ENCODE data around the gene MLC1. TPM values are rescaled to one million over a fixed set of nuclear protein-coding genes. Genes with fewer than 3 reads are reported as not detected.

The MLC1 gene
- total RNA-seq, 4 donors from 2014 or later = not detected

DNA sequence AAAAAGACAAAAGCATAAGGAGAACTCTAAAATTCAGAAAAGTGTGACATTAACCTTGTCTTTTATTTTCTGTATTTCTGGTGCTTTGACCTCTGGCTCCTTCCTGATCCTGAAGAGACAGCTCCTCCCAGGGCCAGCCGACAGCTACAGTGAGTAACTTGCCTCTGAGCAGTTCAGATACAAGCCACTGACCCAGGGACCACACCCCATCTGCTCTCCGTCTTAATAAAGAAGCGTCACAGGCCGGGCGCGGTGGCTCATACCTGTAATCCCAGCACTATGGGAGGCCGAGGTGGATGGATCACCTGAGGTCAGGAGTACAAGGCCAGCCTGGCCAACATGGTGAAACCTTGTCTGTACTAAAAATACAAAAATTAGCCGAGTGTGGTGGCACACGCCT lies 6.5 kb downstream of the MLC1 start:
- Histone ChIP-seq H3K27me3 (no peaks in the 10 kb centered on the region), H3K27ac (no peak overlapping the region), H3K4me3 (no peak overlapping the region), H3K4me1 (no peaks in the 10 kb centered on the region), H3K9me3 (no peaks in the 10 kb centered on the region), H3K36me3 (no peaks in the 10 kb centered on the region)
- TF ChIP-seq, protein P1, sequence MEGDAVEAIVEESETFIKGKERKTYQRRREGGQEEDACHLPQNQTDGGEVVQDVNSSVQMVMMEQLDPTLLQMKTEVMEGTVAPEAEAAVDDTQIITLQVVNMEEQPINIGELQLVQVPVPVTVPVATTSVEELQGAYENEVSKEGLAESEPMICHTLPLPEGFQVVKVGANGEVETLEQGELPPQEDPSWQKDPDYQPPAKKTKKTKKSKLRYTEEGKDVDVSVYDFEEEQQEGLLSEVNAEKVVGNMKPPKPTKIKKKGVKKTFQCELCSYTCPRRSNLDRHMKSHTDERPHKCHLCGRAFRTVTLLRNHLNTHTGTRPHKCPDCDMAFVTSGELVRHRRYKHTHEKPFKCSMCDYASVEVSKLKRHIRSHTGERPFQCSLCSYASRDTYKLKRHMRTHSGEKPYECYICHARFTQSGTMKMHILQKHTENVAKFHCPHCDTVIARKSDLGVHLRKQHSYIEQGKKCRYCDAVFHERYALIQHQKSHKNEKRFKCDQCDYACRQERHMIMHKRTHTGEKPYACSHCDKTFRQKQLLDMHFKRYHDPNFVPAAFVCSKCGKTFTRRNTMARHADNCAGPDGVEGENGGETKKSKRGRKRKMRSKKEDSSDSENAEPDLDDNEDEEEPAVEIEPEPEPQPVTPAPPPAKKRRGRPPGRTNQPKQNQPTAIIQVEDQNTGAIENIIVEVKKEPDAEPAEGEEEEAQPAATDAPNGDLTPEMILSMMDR (IDR thresholded peaks at IDR 0.05) = no peak
- no peak for TF ChIP-seq POLR2A (IDR thresholded peaks at IDR 0.05)
- DNase-seq = peak in 1 of 3 donors; percentile 62

DNA sequence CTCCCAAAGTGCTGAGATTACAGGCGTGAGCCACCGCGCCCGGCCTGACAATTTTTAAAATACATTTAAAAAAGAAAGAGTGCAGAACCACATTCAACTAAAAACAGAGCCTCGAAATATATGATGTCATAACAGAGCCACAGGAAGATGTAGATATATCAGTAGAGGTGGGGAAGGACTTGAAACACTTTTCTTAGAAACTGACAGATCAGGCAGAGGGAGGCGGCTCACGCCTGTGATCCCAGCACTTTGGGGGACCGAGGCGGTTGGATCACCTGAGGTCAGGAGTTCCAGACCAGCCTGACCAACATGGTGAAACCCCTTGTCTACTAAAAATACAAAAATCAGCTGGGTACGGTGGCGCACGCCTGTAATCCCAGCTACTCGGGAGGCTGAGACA lies 7.0 kb downstream of the MLC1 start:
- Histone ChIP-seq H3K9me3 (no peaks in the 10 kb centered on the region), H3K27me3 (no peaks in the 10 kb centered on the region), H3K4me3 (no peak overlapping the region), H3K27ac (no peak overlapping the region), H3K4me1 (no peaks in the 10 kb centered on the region), H3K36me3 (no peaks in the 10 kb centered on the region)
- TF ChIP-seq POLR2A (IDR thresholded peaks at IDR 0.05) = no peak
- TF ChIP-seq, protein P1 (IDR thresholded peaks at IDR 0.05) = no peak
- no peak for DNase-seq

DNA sequence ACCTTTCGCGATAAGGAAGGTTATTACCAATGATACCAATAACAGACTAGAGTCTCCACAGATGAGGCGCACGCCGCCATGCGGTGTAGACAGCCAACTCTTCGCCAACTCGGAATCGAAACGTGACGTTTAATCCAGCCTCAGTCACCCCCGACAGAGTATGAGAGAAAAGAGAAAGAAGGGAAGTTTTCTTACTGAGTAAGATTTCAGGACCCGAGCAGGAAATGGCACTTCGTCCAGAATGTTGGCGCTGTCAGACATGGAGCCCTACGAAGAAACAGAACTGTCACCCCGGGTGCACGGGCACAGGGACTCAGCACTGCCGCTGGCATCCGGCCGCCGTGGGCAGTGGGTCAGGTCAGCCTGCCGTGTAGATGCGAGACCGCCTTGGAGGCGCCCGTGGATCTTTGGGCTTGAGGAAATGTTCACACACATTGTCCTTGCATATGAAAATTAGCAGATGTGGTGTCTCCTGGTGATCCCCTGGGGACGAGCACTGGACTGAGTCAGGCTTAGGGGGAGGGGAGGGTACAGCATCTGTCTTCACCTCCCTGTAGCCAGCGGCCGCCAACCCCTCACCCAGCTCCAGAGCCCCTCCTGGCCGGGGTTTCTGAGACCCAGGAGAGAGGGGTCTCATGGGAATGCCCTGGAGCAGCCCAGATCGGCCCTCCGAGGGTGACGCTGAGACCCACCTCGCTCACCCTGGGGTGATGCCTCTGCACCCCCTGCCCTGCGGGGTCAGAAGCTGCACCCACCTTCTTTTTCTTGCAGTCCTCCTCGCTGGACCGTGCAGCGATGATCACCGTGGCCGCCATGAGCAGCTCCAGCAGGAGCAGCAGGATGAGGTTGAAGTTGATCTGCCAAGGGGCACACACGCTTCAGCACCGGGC lies 8.3 kb downstream of the MLC1 start:
- no peaks in the 10 kb centered on the region for H3K36me3 ChIP-seq
- DNase-seq = no peak
- no peak overlapping the region for H3K27ac ChIP-seq
- no peaks in the 10 kb centered on the region for H3K9me3 ChIP-seq
- H3K27me3 ChIP-seq = no peaks in the 10 kb centered on the region
- no peak for TF ChIP-seq POLR2A (IDR thresholded peaks at IDR 0.05)
- TF ChIP-seq, protein P1 (IDR thresholded peaks at IDR 0.05) = no peak
- H3K4me3 ChIP-seq = no peak overlapping the region
- no peaks in the 10 kb centered on the region for H3K4me1 ChIP-seq

DNA sequence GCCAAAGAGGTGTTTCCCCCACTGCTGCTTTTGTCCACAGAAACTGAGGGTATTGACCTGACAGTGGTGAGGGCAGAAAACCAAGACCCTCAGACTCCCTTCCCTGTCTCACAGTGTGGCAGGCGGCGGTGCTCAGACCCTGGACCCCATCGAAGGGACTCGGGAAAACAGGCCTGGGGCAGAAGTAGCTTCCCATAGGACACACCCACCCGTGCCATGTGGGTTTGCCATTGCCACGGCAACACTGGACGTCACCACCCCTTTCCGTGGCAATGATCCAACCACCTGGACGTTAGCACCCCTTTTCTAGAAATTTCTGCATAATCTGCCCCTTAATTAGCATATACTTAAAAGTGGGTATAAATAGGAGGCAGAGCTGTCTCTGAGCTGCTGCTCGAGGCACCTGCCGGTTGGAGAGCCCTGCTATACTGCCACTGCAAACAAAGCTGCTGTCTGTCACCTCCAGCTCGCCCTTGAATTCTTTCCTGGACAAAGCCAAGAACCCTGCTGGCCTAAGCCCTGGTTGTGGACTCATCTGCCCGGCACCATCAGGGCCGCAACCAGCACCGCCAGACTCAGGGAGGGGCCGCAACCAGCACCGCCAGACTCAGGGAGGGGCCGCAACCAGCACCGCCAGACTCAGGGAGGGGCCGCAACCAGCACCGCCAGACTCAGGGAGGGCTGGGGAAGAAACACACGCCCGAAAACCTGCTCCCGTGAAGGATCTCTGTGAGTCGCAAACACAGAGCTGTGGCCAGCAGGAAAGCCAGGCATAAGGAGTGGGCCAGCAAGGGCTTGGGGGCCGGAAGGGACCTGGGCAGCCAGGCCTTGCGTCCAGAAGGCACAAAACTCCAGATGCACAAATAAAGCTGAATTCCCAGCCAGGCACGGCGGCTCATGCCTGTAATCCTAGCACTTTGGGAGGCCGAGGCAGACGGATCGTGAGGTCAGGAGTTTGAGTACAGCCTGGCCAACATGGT lies 10.4 kb downstream of the MLC1 start:
- Histone ChIP-seq H3K9me3 (no peaks in the 10 kb centered on the region), H3K4me3 (no peak overlapping the region), H3K27me3 (no peaks in the 10 kb centered on the region), H3K4me1 (no peaks in the 10 kb centered on the region), H3K36me3 (no peaks in the 10 kb centered on the region), H3K27ac (no peak overlapping the region)
- no peak for DNase-seq
- no peak for TF ChIP-seq POLR2A (IDR thresholded peaks at IDR 0.05)
- TF ChIP-seq, protein P1 (IDR thresholded peaks at IDR 0.05) = no peak

DNA sequence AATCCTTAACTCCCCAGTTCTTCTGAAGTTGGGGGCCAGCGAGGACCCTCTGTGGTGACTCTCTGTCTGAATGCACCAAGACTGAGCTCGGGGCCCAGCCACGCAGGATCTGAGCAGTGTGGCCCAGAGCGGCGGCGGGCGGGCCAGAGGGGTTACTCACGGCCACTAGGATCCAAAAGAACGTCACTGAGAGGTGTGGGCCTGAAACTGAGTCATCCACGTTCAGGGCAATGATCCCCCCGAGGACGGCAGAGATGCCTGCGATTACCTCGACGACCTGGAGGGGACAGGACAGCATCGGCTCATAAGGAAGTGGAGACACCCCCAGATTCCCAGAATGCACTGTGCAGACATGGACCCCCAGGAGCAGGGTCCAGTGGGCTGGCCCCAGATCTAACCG lies 11.2 kb downstream of the MLC1 start:
- DNase-seq = no peak
- Histone ChIP-seq H3K27ac (no peak overlapping the region), H3K36me3 (no peaks in the 10 kb centered on the region), H3K4me3 (no peak overlapping the region), H3K27me3 (no peaks in the 10 kb centered on the region), H3K4me1 (no peaks in the 10 kb centered on the region), H3K9me3 (no peaks in the 10 kb centered on the region)
- TF ChIP-seq, protein P1 (IDR thresholded peaks at IDR 0.05) = no peak
- TF ChIP-seq POLR2A (IDR thresholded peaks at IDR 0.05) = no peak
